Skeletal muscle satellite cell (primary cell): ENCODE results near the gene XKR7.

Experiments used
- H3K27me3 ChIP-seq: 2 replicates; pipeline ENCODE4 v1.7.0; 2013; ENCODE audit warnings: low read length; ENCODE audit not compliant: control insufficient read depth, insufficient read depth
- H3K36me3 ChIP-seq: 2 replicates; pipeline ENCODE4 v1.7.0; 2013; ENCODE audit warnings: mild to moderate bottlenecking, control low read depth, low read length; ENCODE audit not compliant: insufficient read depth
- H3K4me1 ChIP-seq: 2 replicates; pipeline ENCODE4 v1.7.0; 2013; ENCODE audit warnings: low read length; ENCODE audit not compliant: control insufficient read depth, insufficient read depth
- H3K4me2 ChIP-seq: 2 replicates; pipeline ENCODE4 v1.7.0; 2013; ENCODE audit warnings: mild to moderate bottlenecking, low read length
- H3K4me3 ChIP-seq: 2 replicates; pipeline ENCODE4 v1.7.0; 2013; ENCODE audit warnings: low read length
- H3K9ac ChIP-seq: 2 replicates; pipeline ENCODE4 v1.7.0; 2013; ENCODE audit warnings: mild to moderate bottlenecking, low read depth, low read length, moderate library complexity
- H3K9me3 ChIP-seq: replicated peaks from 2 replicates; pipeline ENCODE4 v1.7.0; 2013; ENCODE audit warnings: mild to moderate bottlenecking, control low read depth, low read length

XKR7 gene

DNA sequence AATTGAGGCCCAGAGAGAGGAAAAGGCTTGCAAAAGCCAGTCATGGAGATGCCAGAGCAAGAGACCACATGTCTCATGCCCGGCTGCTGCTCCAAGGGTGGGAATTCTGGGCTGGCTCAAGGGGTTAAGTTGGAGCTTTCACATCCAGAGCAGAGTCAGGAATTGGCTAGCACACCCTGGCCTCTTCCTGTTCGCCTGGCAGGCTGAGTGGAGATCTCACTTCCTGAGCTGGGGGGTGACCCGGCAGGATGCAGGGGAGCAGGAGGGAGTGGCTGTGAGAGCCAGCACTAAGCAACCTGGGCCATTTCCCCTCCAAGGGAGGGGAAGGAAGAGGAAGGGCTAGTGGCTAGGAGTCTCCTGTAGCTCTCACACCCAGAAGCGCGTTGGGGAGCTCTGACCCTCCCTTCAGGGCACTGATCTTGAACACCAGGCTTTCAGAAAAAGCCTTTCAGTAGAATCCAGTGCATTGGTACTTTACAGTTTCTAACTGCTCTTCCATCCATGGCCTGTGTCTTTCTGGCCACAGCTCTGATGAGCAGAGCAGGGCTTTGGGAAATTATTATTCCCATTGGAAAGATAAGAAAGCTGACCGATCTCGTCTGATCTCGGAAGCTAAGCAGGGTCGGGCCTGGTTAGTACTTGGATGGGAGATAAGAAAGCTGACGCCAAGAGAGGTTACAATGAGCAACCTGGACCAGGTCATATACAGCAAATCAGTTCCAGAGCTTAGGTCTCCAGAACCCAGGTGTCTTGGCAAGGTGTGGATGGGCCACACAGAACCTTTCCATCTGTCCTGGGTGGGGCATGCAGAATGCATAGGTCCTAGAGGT, 40.1 kb downstream of the XKR7 start:
- Histone ChIP-seq H3K4me1 (no peaks in the 10 kb centered on the region), H3K9me3 (no peaks in the 10 kb centered on the region), H3K9ac (no peak overlapping the region), H3K36me3 (no peaks in the 10 kb centered on the region), H3K27me3 (peaks cover 65% of the 10 kb centered on the region), H3K4me2 (no peak overlapping the region), H3K4me3 (no peak overlapping the region)

DNA sequence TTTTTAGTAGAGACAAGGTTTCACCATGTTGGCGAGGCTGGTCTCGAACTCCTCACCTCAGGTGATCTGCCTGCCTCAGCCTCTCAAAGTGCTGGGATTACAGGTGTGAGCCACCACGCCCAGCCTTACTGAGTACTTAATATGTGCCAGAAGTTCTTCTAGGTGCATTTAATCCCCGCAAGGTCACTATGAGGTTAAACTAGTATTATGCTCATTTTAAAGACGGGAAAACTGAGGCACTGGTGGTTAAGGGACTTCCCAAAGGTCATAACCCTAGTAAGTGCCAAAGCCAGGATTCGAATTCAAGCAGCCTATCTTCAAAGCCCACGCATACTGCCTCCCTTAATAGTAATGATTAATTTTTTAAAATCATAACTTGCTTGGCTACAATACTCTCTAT, 41.6 kb downstream of the XKR7 start:
- Histone ChIP-seq H3K27me3 (peaks cover 72% of the 10 kb centered on the region), H3K36me3 (no peaks in the 10 kb centered on the region), H3K4me3 (no peak overlapping the region), H3K4me2 (no peak overlapping the region), H3K9ac (no peak overlapping the region), H3K4me1 (no peaks in the 10 kb centered on the region), H3K9me3 (no peaks in the 10 kb centered on the region)

DNA sequence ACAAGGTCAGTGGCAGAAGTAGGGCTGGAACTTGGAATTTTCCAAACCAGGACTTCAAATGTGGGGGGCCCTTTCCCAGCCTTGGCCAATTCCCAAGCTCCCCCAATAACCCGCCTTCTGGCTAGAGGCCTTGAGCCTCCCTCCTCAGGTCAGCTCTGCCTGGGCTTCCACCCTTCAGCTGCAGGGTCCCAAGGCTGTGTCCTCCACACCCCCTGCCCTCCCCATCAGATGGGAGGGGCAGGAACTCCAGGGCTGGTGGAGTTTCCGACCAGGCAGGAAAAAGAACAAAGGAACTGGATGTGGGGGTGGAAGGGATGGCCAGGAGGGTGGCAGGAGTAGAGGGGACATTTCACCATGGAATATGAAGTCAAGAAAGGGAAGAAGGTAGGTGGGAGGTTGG, 42.1 kb downstream of the XKR7 start, which contains the start of gene CCM2L:
CCM2L (plus strand) TSS at position 338 of the 400 bp plus-strand sequence; CDS start at position 355, 17 bp downstream.
- H3K4me2 ChIP-seq = no peak within 1 kb of the TSS
- H3K36me3 ChIP-seq = no peaks in the 10 kb centered on the region
- no peak within 1 kb of the TSS for H3K4me3 ChIP-seq
- H3K4me1 ChIP-seq = no peaks in the 10 kb centered on the region
- H3K27me3 ChIP-seq = peaks cover 76% of the 10 kb centered on the region
- H3K9me3 ChIP-seq = no peaks in the 10 kb centered on the region
- no peak within 1 kb of the TSS for H3K9ac ChIP-seq

DNA sequence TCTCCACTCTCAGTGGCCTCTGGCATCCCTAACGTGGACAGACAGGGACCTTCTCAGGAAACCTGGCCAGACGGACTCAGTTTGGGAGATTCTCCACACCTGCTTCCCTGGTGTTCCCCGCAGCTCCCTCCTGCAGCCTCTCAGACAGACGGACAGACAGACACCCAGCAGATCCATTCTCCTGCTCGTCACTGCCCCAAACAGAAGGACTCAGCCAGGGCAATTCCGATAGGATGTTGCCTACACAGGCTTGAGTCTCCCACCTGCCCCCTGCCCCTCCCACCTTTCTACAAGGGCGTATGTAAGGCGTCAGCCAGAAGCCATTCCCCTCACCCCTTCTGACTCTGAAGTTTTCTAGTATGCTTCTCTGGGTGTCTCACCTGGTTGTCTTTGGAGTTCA, 42.7 kb downstream of the XKR7 start:
- H3K36me3 ChIP-seq = no peaks in the 10 kb centered on the region
- H3K9ac ChIP-seq = no peak overlapping the region
- H3K27me3 ChIP-seq = peaks cover 79% of the 10 kb centered on the region
- H3K9me3 ChIP-seq = no peaks in the 10 kb centered on the region
- no peak overlapping the region for H3K4me3 ChIP-seq
- no peak overlapping the region for H3K4me2 ChIP-seq
- no peaks in the 10 kb centered on the region for H3K4me1 ChIP-seq

DNA sequence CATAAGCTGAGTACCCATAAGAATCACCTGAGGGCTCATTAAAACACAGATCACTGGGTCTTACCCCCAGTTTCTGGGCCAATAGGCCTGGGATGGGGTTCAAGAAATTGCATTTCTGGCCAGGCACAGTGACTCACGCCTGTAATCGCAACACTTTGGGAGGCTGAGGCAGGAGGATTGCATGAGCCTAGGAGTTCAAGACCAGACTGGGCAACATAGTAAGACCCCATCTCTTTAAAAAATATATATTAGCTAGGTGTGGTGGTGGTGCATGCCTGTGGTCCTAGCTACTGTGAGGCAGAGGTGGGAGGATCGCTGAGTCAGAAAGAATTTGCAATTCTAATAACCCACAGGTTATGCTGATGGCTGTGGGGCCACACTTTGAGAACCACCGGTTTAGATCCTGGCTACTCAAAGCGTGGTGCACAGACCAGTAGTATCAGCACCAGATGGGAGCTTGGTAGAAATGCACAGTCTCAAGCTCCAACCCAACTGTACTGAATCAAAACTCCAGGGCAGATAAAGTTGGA, 44.3 kb downstream of the XKR7 start:
- Histone ChIP-seq H3K9ac (no peak overlapping the region), H3K4me2 (no peak overlapping the region), H3K4me1 (no peaks in the 10 kb centered on the region), H3K27me3 (peaks cover 70% of the 10 kb centered on the region), H3K9me3 (no peaks in the 10 kb centered on the region), H3K36me3 (no peaks in the 10 kb centered on the region), H3K4me3 (no peak overlapping the region)

DNA sequence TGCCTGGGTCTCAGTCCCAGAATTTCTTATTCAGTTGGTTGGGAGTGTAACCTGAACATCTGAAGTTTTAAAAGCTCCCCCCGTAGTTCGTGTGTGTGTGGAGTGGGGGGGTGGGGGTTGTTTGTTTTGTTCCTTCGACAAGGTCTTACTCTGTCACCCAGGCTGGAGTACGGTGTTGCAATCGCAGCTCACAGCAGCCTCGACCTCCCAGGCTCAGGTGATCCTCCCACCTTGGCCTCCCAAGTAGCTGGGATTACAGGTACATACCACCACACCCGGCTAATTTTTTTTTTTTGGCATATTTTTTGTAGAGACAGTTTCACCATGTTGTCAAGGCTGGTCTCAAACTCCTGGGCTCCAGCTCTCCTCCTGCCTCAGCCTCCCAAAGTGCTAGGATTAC, 45.4 kb downstream of the XKR7 start:
- Histone ChIP-seq H3K36me3 (no peaks in the 10 kb centered on the region), H3K9me3 (no peaks in the 10 kb centered on the region), H3K4me1 (no peaks in the 10 kb centered on the region), H3K27me3 (peaks cover 68% of the 10 kb centered on the region), H3K4me3 (no peak overlapping the region), H3K4me2 (no peak overlapping the region), H3K9ac (no peak overlapping the region)

DNA sequence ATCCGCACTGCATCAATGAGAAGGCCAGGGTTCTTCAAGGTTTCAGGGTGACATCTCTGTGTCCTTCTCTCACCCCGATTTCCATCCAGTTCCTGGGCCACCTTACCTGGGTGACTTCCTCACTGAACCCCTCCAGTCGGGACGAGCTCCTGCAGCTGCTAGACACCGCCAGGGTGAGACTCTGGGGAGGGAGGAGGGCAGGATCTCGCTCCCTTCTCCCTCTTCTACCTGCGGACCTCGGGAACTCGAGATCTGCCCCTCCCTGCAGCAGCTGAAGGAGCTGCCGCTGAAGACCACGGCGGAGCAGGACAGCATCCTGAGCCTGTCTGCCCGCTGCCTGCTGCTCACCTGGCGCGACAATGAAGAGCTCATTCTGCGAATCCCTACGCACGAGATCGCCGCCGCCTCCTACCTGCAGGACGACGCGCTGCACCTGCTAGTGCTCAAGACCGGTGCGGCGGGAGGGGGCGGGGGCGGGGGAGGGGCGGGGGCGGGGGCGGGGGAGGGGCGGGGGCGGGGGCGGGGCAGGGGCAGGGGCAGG, 49.8 kb downstream of the XKR7 start:
- Histone ChIP-seq H3K36me3 (no peaks in the 10 kb centered on the region), H3K4me2 (no peak overlapping the region), H3K9me3 (no peaks in the 10 kb centered on the region), H3K4me1 (no peaks in the 10 kb centered on the region), H3K4me3 (no peak overlapping the region), H3K9ac (no peak overlapping the region), H3K27me3 (peaks cover 74% of the 10 kb centered on the region)

DNA sequence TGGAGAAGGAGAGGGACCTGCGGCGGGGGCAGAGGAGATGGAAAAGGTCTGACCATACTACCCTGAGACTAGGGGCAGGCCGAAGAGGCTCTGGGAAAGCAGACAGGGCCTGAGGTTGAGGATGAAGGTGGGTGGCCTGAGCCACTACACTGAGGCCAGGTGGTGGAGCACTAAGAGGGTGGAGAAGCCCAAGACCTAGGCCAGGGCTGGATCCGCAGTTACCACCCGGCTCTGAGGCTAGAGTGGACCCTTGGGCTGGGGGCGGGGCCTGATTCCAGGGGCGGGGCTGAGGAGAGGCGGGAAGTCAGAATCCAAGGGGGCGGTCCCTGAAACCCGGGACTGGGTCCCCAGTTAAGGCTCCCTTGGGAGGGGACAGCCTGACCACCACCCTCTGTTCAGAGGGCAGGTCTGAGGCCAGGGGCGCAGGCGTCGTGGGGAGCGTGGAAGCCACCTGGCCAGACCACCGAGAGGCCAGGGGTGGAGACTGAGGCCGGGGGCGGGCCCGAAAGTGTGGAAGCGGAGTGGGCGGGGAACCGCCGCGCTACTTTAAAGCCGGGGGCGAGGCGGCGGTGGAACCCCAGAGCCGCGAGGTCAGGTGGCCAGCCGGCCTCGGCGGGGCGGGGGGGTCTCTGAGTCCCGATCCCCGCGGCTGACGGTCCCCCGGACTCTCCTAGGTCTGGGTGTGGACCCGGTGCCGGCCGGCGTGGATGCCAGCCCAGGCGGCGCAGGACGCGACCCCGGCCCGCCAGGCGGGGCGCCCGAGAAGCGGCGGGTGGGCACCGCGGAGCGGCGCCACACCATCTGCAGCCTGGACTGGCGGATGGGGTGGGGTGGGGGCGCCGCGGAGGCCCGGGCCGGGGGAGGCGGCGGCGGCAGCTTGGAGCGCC, 50.6 kb downstream of the XKR7 start:
- Histone ChIP-seq H3K36me3 (no peaks in the 10 kb centered on the region), H3K4me1 (no peaks in the 10 kb centered on the region), H3K9ac (no peak overlapping the region), H3K27me3 (peaks cover 73% of the 10 kb centered on the region), H3K4me3 (peak overlapping the region; percentile 34), H3K4me2 (peak overlapping the region; percentile 65), H3K9me3 (no peaks in the 10 kb centered on the region)

DNA sequence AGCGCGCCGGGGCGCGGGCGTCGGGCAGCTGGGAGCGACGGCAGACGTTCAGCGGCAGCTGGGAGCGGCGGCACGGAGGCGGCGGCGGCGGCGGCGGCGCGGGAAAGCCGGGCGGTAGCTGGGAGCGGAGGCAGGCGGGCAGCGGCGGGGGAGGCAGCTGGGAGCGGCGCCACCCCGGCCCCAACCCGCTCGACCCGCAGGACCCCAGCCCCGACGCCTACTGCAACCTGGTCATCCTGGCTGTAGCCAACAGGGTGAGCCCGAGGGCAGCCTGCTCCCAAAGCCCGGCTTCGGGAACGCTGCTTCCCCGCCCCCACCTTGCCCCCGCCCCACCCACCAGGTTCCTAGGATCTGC, 51.2 kb downstream of the XKR7 start:
- H3K4me3 ChIP-seq = no peak overlapping the region
- H3K27me3 ChIP-seq = peaks cover 73% of the 10 kb centered on the region
- H3K9me3 ChIP-seq = no peaks in the 10 kb centered on the region
- H3K36me3 ChIP-seq = no peaks in the 10 kb centered on the region
- H3K4me1 ChIP-seq = no peaks in the 10 kb centered on the region
- H3K9ac ChIP-seq = no peak overlapping the region
- H3K4me2 ChIP-seq = no peak overlapping the region

DNA sequence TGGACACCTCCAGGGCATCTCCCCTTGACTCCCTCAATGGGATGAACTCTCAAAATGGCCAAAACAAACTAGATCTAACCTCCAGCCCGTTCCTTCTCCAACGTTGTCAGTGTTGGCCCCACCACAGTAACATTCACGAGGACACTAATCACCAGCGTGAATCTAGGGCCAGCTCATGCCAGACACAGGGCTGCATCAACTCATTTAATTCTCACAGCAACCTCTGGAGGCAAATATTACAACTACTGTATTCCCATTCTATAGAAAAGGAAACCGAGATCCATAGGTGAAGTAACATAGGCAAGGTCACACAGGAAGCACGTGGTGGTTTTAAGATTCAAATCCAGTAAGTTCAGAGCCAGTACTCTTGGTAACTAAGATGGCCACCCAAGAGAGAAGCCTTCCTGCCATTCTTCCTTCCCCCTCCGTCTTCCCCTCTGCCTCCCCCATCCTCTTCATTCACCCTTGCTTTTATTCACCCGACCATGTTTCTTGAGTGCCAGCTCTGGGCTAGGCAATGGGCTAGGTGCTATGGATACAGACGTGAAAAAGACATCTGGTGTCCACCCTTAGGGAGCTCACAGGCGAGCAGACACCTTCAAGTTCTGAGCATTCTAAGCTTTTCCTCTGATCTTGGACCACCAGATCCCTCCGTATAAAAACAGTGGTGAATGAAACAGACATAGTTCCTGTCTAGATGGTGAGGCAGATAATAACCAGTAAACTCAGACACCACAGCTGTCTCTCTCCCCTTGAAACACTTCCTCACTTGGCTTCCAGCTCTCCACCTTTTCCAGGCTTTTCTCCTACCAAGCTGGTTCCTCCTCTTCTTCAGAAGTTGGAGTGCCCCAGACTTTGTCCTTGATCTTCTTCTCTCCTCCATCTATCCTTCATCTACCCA, 51.9 kb downstream of the XKR7 start:
- Histone ChIP-seq H3K9ac (no peak overlapping the region), H3K27me3 (peaks cover 69% of the 10 kb centered on the region), H3K36me3 (no peaks in the 10 kb centered on the region), H3K4me2 (no peak overlapping the region), H3K4me3 (no peak overlapping the region), H3K4me1 (no peaks in the 10 kb centered on the region), H3K9me3 (no peaks in the 10 kb centered on the region)
